Measurements from ENCODE around the gene MRPL52. TPM values are rescaled to one million over a fixed set of nuclear protein-coding genes. Genes with fewer than 3 reads are reported as not detected.

Gene MRPL52
- total and polyA plus RNA-seq, 2 of the 13 experiments (the other 11 are each of a cell fraction or from before 2014, with no cell fraction given), result 118 to 329 TPM

DNA sequence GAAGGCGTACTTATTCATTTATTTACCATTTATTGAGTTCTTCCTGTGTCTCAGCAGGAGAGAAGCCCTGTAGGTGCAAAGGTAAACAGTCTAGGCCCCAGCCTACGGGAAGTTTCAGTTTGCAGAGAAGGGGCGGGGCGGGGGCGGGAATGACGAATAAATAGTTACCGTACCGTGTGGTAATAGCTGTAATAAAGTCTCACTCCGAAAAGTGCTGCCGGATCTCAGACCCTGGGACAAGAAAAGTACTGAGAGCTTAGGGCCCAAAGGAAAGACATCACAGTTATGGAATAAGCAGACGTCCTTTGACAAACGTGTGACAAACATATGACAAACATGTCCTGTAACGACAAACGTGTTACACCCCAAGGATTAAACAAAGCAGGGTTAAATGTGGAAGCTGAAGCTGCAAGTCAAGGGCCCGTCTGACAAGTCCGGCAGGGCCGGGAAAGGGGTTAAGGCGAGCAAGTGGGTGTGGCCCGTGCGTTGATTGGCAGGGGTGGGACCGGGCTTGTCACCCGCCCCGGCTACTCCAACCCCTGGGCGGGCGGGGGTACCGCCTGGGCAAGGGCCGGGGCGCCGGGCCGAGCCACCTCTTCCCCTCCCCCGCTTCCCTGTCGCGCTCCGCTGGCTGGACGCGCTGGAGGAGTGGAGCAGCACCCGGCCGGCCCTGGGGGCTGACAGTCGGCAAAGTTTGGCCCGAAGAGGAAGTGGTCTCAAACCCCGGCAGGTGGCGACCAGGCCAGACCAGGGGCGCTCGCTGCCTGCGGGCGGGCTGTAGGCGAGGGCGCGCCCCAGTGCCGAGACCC lies 41.7 kb downstream of the MRPL52 start, which contains the start of gene LRP10 (continued):
- TF ChIP-seq, protein P1, sequence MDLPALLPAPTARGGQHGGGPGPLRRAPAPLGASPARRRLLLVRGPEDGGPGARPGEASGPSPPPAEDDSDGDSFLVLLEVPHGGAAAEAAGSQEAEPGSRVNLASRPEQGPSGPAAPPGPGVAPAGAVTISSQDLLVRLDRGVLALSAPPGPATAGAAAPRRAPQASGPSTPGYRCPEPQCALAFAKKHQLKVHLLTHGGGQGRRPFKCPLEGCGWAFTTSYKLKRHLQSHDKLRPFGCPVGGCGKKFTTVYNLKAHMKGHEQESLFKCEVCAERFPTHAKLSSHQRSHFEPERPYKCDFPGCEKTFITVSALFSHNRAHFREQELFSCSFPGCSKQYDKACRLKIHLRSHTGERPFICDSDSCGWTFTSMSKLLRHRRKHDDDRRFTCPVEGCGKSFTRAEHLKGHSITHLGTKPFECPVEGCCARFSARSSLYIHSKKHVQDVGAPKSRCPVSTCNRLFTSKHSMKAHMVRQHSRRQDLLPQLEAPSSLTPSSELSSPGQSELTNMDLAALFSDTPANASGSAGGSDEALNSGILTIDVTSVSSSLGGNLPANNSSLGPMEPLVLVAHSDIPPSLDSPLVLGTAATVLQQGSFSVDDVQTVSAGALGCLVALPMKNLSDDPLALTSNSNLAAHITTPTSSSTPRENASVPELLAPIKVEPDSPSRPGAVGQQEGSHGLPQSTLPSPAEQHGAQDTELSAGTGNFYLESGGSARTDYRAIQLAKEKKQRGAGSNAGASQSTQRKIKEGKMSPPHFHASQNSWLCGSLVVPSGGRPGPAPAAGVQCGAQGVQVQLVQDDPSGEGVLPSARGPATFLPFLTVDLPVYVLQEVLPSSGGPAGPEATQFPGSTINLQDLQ (CRISPR knock-in tag; IDR thresholded peaks at IDR 0.05), result no peak; the same call in 1 of the 2 replicates
- TF ChIP-seq, protein P2, sequence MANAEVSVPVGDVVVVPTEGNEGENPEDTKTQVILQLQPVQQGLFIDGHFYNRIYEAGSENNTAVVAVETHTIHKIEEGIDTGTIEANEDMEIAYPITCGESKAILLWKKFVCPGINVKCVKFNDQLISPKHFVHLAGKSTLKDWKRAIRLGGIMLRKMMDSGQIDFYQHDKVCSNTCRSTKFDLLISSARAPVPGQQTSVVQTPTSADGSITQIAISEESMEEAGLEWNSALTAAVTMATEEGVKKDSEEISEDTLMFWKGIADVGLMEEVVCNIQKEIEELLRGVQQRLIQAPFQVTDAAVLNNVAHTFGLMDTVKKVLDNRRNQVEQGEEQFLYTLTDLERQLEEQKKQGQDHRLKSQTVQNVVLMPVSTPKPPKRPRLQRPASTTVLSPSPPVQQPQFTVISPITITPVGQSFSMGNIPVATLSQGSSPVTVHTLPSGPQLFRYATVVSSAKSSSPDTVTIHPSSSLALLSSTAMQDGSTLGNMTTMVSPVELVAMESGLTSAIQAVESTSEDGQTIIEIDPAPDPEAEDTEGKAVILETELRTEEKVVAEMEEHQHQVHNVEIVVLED (CRISPR knock-in tag; IDR thresholded peaks at IDR 0.05; ENCODE audit: borderline replicate concordance), result peak; percentile 64
- TF ChIP-seq POLR2A (IDR thresholded peaks at IDR 0.05; ENCODE audit: insufficient read depth in 1 of 2, low read depth in 2 of 2, low read length in 2 of 2) (peak in 1 of 2 experiments; percentile 74; a peak in 1 of 4 replicates), REL (CRISPR knock-in tag; conservative IDR thresholded peaks at IDR 0.05) (peak; percentile 88; the same call in 1 of the 2 replicates), KLF6 (CRISPR knock-in tag; IDR thresholded peaks at IDR 0.05) (peak; percentile 91), PAF1 (CRISPR knock-in tag; IDR thresholded peaks at IDR 0.05) (no peak), GLI4 (CRISPR knock-in tag; IDR thresholded peaks at IDR 0.05; ENCODE audit: borderline replicate concordance) (peak; percentile 97; the same call in 1 of the 2 replicates), NKX3-1 (CRISPR knock-in tag; IDR thresholded peaks at IDR 0.05) (peak; percentile 92), TBP (CRISPR knock-in tag; IDR thresholded peaks at IDR 0.05) (0 out of 2 replicates have a peak, but pooled peaks have one; percentile 16), ZNF33B (CRISPR knock-in tag; IDR thresholded peaks at IDR 0.05) (peak; percentile 85; the same call in 1 of the 2 replicates), HNRNPK (IDR thresholded peaks at IDR 0.05; ENCODE audit: low read depth, low read length, poor library complexity, severe bottlenecking) (peak; percentile 92), PAX8 (CRISPR knock-in tag; IDR thresholded peaks at IDR 0.05; ENCODE audit: borderline replicate concordance) (peak; percentile 99), GATA4 (IDR thresholded peaks at IDR 0.05; ENCODE audit: borderline replicate concordance, low read depth) (peak; percentile 33; the same call in 1 of the 2 replicates), ZNF605 (CRISPR knock-in tag; IDR thresholded peaks at IDR 0.05) (peak; percentile 94), ZNF10 (CRISPR knock-in tag; IDR thresholded peaks at IDR 0.05; ENCODE audit: borderline replicate concordance, low read depth) (no peak)
- TF ChIP-seq, protein P3, sequence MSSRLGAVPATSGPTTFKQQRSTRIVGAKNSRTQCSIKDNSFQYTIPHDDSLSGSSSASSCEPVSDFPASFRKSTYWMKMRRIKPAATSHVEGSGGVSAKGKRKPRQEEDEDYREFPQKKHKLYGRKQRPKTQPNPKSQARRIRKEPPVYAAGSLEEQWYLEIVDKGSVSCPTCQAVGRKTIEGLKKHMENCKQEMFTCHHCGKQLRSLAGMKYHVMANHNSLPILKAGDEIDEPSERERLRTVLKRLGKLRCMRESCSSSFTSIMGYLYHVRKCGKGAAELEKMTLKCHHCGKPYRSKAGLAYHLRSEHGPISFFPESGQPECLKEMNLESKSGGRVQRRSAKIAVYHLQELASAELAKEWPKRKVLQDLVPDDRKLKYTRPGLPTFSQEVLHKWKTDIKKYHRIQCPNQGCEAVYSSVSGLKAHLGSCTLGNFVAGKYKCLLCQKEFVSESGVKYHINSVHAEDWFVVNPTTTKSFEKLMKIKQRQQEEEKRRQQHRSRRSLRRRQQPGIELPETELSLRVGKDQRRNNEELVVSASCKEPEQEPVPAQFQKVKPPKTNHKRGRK (CRISPR knock-in tag; IDR thresholded peaks at IDR 0.05), result 0 out of 2 replicates have a peak, but pooled peaks have one; percentile 68
- TF ChIP-seq, protein P4, sequence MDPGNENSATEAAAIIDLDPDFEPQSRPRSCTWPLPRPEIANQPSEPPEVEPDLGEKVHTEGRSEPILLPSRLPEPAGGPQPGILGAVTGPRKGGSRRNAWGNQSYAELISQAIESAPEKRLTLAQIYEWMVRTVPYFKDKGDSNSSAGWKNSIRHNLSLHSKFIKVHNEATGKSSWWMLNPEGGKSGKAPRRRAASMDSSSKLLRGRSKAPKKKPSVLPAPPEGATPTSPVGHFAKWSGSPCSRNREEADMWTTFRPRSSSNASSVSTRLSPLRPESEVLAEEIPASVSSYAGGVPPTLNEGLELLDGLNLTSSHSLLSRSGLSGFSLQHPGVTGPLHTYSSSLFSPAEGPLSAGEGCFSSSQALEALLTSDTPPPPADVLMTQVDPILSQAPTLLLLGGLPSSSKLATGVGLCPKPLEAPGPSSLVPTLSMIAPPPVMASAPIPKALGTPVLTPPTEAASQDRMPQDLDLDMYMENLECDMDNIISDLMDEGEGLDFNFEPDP (CRISPR knock-in tag; conservative IDR thresholded peaks at IDR 0.05), result no peak; the same call in 1 of the 2 replicates
- TF ChIP-seq, protein P5, sequence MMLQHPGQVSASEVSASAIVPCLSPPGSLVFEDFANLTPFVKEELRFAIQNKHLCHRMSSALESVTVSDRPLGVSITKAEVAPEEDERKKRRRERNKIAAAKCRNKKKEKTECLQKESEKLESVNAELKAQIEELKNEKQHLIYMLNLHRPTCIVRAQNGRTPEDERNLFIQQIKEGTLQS (CRISPR knock-in tag; IDR thresholded peaks at IDR 0.05), result no peak
- TF ChIP-seq, protein P6, sequence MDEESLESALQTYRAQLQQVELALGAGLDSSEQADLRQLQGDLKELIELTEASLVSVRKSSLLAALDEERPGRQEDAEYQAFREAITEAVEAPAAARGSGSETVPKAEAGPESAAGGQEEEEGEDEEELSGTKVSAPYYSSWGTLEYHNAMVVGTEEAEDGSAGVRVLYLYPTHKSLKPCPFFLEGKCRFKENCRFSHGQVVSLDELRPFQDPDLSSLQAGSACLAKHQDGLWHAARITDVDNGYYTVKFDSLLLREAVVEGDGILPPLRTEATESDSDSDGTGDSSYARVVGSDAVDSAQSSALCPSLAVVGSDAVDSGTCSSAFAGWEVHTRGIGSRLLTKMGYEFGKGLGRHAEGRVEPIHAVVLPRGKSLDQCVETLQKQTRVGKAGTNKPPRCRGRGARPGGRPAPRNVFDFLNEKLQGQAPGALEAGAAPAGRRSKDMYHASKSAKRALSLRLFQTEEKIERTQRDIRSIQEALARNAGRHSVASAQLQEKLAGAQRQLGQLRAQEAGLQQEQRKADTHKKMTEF (CRISPR knock-in tag; IDR thresholded peaks at IDR 0.05), result peak; percentile 98

Data from HepG2 (cell line).